SK-MEL-5 (cell line): ENCODE results near the gene PEAR1. TPM values are rescaled to one million over a fixed set of nuclear protein-coding genes. Genes with fewer than 3 reads are reported as not detected.

ENCODE experiments used
- DNase-seq: peaks from one replicate; pipeline ENCODE4 v3.0.0-alpha.2; 2016; ENCODE audit warnings: low read depth, low spot score
- in situ Hi-C: cut with HindIII; loops from 2 replicates; pipeline ENCODE4 v1.10.0; 2016; ENCODE audit warnings: low sequenced_read_pairs, high pct_unique_total_duplicates, low pct_unique_long_range_greater_than_20kb
- polyA plus RNA-seq, 2 experiments: library from polyadenylated mRNA; depleted of rRNA; stranded (reverse); fragments of >200 nt; gene quantifications; 2 replicates each; pipeline ENCODE4 v1.2.3, GENCODE V29; 2015
- total RNA-seq: library from RNA; depleted of rRNA; stranded (reverse); fragments of >200 nt; shearing (Covaris generic); gene quantifications from 2 replicates; pipeline ENCODE4 v1.2.3, GENCODE V29; 2014; rRNA removed

PEAR1 gene, protein sequence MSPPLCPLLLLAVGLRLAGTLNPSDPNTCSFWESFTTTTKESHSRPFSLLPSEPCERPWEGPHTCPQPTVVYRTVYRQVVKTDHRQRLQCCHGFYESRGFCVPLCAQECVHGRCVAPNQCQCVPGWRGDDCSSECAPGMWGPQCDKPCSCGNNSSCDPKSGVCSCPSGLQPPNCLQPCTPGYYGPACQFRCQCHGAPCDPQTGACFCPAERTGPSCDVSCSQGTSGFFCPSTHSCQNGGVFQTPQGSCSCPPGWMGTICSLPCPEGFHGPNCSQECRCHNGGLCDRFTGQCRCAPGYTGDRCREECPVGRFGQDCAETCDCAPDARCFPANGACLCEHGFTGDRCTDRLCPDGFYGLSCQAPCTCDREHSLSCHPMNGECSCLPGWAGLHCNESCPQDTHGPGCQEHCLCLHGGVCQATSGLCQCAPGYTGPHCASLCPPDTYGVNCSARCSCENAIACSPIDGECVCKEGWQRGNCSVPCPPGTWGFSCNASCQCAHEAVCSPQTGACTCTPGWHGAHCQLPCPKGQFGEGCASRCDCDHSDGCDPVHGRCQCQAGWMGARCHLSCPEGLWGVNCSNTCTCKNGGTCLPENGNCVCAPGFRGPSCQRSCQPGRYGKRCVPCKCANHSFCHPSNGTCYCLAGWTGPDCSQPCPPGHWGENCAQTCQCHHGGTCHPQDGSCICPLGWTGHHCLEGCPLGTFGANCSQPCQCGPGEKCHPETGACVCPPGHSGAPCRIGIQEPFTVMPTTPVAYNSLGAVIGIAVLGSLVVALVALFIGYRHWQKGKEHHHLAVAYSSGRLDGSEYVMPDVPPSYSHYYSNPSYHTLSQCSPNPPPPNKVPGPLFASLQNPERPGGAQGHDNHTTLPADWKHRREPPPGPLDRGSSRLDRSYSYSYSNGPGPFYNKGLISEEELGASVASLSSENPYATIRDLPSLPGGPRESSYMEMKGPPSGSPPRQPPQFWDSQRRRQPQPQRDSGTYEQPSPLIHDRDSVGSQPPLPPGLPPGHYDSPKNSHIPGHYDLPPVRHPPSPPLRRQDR
- total RNA-seq: not detected in 2 replicates
- 0.02 and 0.05 TPM in 2 replicates for polyA plus RNA-seq (2015; cell fraction: cytosol; rRNA removed)
- not detected in 2 replicates for polyA plus RNA-seq (2015; cell fraction: nucleus; rRNA removed)

DNA sequence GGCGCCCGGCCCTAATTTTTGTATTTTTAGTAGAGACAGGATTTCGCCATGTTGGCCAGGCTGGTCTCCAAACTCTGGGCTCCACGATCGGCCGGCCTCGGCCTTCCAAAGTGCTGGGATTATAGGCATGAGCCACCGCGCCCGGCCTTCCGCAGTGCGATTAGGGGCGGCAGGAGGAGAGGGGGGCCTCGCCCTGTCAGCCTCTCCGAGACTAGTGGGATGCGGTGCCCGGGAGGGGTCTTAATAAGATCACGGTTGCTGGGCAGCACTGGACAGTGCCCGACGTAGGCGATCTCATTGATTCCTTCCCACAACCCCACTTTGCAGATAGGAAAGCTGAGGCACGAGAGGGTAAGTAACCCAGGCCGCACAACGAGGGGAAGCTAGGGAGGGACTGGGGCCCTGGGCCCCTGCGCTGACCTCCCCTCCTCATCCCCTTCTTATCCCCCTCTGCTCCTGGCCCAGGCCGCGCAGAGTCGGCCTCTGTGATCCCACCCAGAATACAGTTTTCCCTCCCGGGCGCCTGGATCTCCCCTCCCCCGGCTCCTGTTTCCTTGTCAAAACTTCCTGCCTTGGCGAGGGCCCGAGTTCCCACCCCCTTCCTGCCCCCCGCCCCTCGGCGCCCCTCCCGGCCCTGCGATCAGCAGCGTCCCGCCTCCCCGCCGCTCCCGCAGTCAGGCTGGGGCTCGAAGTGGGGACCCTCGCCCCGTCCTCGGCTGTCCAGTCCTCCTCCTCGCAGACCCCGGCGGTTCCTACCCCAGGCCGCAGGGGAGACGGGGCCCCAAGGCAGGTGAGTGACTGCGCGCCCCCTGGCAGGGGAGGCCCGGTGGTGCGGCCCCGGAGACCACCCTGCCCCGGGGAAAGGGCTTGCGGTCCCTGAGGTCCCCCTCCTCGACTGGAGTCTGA is at the start of gene PEAR1:
Gene PEAR1, plus strand, starts transcription at position 671 of the 906 bp plus-strand sequence. CDS start 10,209 bp downstream, outside the sequence.
- no peak for DNase-seq
- in situ Hi-C loops: no loop called here

DNA sequence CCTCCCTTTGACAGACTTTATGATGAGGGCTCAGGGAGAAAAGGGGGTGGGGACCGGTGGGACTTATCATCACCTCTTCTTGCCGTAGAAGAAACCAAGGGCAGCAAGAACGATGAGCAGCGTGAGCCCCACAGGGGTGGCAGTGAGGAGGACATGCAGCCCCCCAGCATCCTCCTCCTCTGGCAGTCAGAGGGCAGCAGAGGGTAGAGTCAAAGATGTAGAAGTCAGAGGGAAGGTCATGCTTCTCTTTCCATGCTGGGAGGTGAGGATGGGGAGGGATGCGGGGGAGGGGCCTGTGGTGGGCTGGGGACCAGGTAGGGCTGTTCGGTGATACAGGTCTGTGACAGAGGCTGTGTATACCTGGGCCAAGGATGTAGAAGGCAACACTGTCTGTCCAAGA is 49.4 kb upstream of the PEAR1 start:
- in situ Hi-C loops: no loop called here
- no peak for DNase-seq

DNA sequence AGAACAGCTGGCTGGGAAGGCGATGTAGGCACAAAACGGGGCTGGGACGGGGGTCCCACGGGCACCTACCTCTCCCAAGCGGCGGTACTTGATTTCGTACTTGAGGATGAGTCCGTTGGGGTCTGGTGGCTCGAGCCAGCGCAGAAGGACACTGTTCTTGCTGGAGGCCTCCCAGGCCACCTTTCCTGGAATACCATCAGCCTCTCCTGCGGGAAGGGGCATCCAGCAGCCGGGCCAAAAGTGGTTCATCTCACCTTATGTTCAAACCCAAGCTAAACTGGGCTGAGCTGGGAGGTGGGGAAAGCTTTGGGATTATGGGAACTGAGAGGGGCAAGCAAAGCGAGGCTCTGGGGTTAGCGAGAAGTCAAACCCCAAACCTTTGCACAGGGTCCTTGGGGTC is 48.9 kb upstream of the PEAR1 start:
- DNase-seq: no peak

DNA sequence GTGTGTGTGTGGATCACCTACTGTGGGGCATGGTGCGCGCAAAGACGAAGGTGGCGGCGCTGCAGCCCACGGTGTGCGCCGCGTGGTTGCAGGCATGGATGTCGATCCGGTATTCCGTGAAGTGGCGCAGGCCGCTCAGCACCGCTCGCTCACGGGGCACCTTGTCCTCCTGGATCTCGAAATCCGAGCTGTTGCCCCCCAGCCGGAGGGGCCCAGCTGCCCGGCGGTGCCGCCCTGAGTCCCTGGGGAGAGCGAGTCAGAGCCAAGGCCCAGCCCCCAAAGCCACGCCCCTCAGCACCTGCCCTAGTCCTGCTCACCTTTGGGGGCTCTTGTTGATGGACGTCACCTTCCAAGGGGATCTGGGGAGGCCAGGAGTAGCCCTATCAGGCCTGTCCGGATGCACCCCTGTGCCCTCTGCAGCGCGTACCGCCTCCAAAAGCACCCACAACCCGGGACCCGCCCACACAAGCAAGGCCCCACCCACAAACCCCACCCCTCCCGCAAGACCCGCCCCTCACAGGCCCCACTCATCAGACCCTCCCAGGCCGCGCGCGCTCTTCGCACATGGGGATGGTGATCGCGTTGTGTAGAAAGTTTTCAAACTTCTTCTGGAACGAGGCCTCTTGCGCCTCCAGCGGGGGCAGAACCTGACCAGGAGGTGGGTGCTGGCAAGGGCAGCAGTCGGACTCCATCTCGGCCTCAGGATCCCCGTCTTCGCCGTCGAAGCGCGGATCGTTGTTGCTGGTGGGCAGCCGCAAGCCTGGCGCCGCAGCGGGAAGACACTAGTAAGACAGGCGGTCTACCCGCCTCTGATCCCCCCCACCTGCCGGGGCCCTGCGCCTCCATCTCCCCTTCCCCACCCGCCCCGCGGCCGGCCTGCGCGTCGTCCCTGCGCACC is 48.2 kb upstream of the PEAR1 start:
- in situ Hi-C loops: no loop called here
- no peak for DNase-seq

More for the DNA sequence above, 48.9 kb upstream of the PEAR1 start:
- in situ Hi-C loops: no loop called here

DNA sequence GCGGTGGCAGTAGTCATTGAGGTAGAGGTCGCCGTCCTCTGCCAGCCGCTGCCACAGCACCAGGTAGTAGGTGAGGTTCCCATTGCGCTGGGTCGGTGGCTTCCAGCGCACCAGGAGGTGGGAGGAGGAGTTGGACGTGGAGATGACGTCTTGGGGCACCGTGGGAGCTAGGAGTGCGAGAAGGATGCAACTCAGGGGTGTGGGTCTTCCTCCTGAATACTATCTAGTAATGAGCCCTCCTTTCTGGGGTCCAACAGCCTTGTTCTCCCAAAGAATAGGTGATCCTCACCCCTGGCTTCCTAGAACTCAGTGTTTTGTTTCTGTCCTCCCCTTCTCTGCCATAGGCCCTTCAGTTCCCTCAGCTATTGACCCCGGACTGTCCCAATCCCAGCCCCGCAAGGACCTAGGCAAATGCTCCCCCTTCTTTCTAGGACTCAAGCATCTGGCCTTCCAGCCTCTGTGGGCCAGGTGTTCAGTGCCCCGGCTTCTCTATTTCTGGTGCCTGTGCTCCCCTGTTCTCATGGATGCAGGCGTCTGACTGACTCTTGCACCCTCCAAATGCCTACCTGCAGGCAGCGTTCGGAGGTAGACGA is 47.5 kb upstream of the PEAR1 start:
- in situ Hi-C loops: no loop called here
- no peak for DNase-seq

DNA sequence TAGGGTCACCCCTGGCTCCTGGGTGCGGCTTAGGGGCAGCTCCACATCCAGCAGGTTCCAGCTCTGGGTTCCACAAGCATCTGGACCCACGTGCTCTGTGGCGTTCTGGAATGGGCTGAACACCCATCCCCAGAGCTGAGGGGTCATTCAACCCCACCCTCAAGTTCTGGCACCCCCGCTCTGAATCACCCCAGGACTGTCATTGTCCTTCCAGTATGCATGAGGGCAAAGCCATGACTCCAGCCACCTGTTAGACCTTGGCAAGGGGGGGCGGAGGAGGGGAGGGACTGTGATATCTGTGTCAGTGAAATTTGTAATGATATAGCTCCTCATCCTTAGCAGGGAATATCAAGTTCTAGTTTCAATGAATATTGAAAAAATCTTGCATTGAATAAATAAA is 46.9 kb upstream of the PEAR1 start:
- in situ Hi-C loops: no loop called here
- DNase-seq: no peak

DNA sequence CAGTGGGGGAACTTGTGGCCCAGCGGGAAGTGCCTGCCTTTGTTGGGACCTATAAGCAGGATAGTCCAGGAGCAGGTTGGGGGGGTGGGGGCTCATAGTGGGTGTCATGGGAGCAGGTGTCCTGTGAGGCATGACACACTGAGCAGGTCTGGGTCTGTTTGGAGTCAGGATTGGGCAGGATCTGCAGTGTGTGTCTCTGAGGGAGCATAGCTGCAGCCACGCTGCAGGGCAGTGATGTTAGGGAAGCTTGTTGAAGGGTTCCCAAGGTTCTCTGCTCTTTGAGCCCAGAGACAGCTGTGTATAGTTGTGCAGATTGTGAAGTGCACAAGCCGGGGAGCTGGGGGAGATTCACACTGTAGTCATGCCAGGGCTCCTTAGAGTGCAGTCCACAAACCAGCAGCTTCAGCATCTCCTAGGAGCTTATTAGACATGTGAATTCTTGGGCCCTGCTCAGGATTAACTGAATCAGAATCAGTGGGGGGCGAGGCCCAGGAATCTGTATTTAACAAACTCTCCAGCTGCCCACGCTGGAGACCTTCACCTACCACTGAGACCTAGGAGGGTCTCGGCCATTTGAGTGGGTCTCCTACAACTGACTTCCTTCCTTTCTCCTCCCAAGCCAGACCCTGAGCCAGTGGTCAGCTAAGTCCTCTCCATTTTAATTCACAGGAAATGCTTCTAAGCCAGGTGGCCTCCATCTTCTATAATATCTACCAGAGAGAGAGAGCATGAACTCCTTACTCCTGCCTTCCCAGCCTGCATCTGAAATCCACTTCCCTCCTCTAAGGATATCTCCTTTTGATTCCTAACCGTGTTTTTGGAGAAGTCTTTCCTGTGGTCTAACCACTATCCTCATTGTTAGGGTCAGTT is 45.7 kb upstream of the PEAR1 start:
- DNase-seq: no peak
- in situ Hi-C loops: no loop called here

DNA sequence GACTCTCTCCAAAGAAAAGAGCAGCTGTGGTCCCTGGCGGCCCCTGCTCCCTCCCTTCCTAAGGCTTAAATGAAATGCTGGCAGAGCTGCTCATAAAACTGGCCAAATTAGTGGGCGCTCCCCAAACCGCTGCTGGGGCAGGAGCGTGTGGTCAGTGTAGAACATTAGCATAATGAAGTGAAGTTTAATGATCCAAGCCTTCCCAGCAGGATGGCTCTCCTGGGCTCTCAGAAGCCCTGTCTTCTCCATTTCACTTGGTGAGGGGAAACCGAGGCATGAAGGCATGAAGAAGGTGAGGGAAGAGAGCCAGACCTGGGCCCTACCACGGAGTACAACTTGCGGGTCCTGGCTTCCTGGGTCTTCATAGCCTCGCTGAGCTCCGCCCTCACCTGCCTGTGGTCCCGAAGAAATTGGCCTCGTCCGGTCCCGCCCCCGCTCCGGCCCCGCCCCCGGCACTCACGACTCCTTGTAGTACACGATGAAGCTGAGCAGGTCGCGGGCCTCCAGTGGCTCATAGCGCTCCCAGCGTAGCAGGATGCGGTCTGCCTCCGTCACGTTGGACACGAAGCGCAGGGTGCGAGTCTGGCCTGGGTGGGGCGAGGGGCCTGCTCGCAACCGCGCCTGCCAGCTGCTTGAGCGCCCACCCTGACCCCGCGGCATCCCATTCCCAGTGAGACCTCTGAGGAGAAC is 44.9 kb upstream of the PEAR1 start:
- in situ Hi-C loops: no loop called here
- no peak for DNase-seq

DNA sequence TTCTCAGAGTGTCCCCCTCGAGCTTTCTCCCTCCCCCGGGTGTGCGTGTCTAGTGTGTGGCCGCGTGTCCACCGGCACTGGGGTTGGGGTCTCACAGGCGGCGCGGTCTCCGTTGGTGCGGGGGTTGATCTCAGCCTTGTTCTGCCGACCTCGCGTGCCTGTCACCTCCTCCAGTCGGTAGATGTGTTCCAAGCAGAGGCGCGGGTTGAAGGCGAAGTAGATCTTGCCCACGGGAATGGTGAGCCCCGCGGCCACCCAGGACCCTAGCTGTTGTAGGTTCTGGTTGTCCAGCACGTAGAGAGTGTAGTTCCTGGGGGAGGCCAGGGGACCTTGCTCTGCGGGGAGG is 44.4 kb upstream of the PEAR1 start:
- in situ Hi-C loops: no loop called here
- no peak for DNase-seq

DNA sequence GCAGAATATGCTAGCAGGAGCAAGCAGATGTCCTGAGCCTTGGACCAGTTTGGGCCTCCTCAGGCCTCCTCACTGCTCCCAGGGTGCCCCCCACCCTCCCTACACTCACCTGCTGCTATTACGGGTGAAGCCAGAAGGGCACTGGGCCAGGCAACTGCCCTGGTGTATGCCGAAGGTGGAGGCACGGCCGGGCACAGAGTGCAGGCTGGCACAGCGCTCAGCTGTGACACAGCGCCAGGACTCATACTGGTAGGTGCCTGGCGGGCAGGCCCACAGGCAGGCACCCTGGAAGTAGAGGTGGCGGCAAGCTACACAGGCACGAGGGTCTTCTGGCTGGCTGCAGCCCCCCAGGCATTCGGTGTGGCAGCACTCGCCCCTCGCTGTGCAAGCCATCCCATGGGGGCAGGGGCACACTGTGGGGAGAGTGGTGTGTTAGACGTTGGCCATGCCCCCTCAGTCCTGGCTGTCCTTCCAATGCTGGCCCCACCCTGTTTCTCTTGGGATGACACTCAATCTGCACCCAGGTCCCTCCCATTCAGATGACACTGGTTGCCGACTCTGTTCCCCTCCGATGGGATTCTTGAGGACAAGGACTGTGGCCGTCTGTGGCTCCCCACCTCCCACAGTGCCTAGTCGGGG is 41.6 kb upstream of the PEAR1 start:
- no peak for DNase-seq
- in situ Hi-C loops: no loop called here

DNA sequence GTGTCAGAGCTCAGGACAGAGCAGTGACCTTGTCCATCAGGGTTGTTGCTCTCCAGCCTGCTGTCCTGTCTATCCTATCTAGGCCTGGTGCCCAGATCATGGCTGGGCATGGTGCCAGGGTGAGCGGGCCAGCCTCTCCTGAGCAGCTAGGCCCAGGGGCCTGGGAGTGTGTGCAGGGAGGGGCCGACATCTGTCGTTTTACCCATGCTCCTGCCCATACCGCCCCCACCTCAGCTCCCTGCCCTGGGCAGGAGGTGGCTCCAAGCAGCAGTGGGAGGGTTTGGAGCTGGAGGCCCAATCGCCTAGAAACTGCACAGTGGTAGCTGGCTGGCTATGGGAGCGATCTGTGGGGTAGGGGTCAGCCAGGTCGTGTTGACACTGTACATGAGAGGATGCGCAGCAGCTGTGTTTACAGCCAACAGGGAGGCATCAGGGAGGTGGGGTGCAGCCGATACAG is 41.1 kb upstream of the PEAR1 start:
- no peak for DNase-seq
- in situ Hi-C loops: no loop called here

DNA sequence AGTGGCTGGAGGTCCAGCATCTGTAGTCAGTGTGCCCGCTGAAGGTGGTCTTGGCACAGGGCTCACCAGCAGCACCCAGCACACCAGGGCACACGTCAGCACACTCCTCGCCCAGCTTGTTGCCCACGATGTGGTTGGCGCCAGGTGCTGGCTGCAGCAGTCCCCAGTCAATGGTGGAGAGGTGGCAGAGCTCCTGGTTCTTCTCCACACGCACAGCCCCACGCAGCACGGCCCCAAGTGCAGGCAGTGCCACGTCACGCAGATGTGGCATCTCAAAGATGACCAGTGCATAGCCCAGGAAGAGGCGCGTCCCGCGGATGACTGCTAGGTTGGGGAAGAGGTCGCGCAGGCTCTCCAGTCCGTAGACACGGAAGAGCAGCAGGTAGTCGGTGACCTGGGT is 39.8 kb upstream of the PEAR1 start:
- in situ Hi-C loops: no loop called here

DNA sequence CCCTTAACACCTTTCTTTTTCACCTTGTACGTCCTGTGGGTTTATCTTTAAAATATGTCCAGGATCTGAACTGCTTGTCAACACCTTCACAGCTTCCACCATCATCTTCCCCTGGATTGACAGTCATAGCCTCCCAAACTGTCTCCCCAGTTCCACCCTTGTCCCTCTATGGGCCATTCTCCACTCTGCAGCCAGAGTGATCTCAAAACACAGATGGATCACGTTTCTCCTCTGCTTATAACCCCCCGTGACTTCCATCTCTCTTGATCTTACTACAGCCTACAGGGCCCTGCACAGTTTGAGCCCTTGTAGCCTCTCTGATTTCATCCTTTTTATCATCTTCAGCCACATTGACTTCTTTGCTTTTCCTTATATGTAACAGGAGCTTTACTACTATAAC is 38.9 kb upstream of the PEAR1 start:
- DNase-seq: no peak
- in situ Hi-C loops: no loop called here

More for the DNA sequence above, 39.8 kb upstream of the PEAR1 start:
- DNase-seq: no peak

DNA sequence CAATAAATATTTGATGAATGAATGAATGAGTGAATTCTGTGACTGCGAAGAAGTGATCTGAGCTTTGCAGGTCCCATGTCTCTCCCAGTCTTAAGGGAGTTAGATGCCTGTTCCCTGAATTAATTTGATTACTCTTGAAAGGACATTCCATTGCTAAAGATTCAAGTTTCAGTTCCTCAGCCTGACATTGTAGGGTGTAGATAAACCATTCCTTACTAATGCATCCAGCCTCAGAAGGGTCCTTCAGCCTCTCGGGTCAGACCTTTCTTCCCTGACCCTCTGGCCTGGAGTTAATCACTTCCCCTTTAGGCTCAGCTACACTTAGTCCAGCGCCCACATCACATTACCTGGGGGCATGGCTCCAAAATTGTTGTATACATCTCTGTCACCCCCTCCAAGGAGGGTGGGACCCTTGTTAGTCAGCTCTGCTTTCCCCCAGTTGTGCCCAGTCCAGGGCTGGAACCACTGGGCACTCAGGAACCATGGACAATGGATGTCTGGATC is 37.2 kb upstream of the PEAR1 start:
- in situ Hi-C loops: no loop called here
- no peak for DNase-seq
